GM15510 (cell line): ENCODE results near the gene HNF4A.

Experiments used
- POLR2A ChIP-seq: IDR thresholded peaks from 3 replicates; pipeline ENCODE4 v1.6.1; 2011; ENCODE audit warnings: borderline replicate concordance; ENCODE audit not compliant: insufficient read length; ENCODE audit errors: extremely low read depth

HNF4A gene

DNA sequence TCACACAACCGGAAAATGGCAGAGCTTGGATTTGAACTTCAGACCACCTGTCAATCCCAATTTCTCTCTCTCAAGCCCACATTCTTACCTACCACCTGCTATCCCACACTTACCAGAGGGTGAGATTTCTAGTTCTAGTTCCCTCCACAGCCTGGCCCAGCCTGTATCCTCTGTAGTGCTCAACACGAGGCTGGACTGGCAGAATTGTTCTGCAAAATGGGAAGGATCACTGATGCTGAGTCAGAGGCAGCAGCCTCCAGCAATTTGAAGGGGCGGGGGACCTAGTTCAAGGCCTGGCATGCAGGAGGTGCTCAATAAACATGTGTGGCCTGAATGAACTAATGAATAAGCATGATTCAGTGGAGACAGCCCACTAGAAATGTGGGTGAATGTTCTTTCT lies 66.6 kb downstream of the HNF4A start:
- no peak for TF ChIP-seq POLR2A

DNA sequence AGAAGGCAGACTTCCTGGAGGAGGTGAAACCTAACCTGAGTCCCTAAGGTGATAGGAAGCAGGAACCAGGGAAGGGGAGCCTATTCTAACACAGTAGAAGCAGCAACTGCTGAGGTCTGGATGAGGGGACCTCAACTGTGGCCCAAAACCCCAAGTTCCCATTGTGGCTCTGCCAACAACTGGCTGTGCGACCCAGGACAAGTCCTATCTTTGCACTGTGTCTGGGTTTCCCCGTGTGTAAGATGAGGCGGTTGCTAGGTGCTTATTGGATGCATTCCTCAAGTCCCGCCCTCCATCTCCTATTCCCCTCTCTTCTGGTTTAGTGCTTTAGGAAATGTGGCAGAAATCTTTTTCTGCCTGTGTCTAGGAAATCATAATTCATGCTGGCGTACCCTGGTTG lies 68.0 kb downstream of the HNF4A start:
- TF ChIP-seq POLR2A, result no peak

DNA sequence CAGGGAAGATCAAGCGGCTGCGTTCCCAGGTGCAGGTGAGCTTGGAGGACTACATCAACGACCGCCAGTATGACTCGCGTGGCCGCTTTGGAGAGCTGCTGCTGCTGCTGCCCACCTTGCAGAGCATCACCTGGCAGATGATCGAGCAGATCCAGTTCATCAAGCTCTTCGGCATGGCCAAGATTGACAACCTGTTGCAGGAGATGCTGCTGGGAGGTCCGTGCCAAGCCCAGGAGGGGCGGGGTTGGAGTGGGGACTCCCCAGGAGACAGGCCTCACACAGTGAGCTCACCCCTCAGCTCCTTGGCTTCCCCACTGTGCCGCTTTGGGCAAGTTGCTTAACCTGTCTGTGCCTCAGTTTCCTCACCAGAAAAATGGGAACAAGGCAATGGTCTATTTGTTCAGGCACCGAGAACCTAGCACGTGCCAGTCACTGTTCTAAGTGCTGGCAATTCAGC lies 68.6 kb downstream of the HNF4A start:
- no peak for TF ChIP-seq POLR2A

DNA sequence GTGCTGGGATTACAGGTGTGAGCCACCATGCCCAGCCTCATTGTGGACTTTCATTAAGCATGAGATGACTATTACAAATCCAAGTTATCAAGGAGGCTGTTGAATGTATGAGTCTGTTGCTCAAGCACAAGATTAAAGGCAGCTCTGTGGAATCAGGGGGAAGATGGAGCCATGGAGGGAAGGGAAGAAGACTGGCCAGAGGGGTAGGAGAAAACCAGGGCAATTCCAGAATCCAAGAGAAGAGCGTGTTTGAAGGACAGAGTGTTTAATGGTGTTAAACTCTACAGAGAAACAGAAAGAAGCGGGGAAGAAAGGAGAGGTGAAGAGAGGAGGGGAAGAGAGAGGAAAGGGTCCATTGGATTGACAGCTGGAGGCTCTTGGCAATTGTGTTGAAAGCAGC lies 70.4 kb downstream of the HNF4A start:
- no peak for TF ChIP-seq POLR2A

DNA sequence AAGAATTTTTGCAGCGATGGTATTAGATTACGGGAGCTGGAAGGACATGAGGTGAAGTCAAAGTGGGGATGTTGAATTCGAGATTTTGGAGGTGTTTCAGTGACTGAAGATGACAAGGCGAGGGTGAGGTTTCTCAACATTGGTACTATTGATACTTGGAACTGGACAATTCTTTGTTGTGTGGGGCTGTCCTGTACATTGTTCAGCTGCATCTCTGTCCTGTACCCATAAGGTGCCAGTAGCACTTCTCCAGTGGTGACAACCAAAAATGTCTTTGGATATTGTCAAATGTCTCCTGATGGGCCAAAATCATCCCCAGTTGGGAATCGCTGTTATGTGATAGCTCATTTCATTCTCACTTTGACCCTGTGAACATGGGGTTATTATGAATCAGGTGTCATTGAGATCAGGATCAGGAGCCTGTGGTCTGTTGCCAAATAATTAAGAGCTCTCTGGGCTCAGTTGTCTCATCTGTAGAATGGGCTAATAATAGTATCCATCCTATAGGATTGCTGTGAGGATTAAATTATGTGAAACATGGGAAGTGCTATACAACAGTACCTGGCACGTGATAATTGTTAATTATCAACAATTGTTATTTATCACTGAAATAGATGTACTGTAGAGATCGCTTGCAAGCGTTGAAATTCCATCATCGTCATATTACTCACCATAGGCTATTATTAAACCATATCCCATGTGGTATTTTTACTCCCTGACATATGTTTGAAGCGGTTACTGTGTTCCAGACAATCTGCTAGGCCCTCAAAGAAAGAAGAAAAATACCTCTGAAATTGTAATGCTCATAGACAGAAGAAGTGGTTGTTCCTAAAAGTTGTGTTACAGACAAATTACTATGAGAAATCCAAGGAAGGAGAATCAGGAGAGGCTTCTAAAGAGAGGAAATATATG lies 71.6 kb downstream of the HNF4A start:
- no peak for TF ChIP-seq POLR2A

DNA sequence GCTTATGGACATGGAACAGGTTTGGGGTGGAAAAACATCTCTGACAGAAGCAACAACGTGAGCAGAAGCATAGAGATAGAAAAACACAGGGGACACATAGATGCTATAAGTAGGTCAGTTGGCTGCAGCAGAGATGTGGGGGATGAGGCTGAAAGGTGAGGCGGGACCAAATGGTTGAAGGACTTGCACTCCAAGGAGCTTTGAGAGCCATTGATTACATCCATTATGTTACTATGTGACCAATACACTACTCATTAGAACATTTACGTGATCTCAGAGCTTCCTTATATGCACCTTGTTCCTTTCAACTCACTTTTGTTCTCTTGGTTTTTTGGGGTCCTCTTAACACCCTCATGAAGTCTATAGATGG lies 72.3 kb downstream of the HNF4A start:
- TF ChIP-seq POLR2A, result no peak

DNA sequence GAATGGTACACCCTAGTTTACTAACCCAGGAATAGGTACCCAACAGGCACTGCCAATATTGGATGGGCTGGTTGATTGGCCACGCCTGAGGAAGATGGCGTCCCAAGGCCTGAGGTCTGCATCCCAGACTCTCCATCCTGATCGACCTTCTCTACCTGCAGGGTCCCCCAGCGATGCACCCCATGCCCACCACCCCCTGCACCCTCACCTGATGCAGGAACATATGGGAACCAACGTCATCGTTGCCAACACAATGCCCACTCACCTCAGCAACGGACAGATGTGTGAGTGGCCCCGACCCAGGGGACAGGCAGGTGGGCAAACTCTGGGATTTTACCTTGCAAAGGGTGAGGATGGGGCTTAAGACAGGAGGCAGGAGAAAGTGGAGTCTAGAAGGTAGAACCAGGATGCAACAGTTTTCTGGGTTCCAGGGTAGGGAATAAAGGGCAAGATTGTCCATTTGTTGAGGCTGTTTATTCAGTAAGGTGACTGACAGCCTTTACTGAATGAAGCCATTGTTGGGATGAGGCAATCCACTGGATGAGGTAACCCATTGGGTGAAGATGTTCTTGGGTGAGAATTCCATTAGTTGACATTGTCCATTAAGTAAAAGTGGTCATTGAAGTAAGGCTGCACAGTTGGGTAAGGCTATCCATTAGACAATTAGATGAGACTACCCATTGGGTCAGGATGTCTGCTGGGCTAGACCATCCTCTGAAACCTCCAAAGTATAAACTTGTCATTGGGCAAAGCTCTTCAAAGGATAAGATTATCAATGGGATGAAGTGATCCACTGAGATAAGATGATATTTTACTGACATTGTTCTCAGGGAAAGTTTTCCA lies 72.9 kb downstream of the HNF4A start:
- no peak for TF ChIP-seq POLR2A

DNA sequence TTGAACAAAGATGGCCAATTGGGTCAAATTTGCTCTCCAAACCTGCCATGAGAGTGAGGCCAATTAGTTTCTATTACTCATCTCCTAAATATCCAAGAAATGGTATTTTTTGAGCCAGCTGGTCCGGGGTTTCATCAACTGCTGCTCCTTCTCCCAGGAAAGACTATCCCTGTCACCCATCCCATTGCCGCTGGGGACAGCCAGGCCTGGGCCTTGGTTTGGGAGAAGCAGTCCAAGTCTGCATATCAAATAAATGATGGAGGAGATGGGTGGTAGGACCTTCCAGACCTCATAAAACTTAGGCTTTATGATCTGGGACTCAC lies 73.5 kb downstream of the HNF4A start:
- no peak for TF ChIP-seq POLR2A

DNA sequence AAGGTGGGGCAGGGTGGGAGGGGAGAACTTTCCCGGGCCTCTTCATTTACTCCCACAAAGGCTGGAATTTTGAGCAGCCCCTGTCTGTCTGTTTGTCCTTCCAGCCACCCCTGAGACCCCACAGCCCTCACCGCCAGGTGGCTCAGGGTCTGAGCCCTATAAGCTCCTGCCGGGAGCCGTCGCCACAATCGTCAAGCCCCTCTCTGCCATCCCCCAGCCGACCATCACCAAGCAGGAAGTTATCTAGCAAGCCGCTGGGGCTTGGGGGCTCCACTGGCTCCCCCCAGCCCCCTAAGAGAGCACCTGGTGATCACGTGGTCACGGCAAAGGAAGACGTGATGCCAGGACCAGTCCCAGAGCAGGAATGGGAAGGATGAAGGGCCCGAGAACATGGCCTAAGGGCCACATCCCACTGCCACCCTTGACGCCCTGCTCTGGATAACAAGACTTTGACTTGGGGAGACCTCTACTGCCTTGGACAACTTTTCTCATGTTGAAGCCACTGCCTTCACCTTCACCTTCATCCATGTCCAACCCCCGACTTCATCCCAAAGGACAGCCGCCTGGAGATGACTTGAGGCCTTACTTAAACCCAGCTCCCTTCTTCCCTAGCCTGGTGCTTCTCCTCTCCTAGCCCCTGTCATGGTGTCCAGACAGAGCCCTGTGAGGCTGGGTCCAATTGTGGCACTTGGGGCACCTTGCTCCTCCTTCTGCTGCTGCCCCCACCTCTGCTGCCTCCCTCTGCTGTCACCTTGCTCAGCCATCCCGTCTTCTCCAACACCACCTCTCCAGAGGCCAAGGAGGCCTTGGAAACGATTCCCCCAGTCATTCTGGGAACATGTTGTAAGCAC lies 74.1 kb downstream of the HNF4A start:
- no peak for TF ChIP-seq POLR2A

DNA sequence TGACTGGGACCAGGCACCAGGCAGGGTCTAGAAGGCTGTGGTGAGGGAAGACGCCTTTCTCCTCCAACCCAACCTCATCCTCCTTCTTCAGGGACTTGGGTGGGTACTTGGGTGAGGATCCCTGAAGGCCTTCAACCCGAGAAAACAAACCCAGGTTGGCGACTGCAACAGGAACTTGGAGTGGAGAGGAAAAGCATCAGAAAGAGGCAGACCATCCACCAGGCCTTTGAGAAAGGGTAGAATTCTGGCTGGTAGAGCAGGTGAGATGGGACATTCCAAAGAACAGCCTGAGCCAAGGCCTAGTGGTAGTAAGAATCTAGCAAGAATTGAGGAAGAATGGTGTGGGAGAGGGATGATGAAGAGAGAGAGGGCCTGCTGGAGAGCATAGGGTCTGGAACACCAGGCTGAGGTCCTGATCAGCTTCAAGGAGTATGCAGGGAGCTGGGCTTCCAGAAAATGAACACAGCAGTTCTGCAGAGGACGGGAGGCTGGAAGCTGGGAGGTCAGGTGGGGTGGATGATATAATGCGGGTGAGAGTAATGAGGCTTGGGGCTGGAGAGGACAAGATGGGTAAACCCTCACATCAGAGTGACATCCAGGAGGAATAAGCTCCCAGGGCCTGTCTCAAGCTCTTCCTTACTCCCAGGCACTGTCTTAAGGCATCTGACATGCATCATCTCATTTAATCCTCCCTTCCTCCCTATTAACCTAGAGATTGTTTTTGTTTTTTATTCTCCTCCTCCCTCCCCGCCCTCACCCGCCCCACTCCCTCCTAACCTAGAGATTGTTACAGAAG lies 75.0 kb downstream of the HNF4A start:
- TF ChIP-seq POLR2A, result no peak

DNA sequence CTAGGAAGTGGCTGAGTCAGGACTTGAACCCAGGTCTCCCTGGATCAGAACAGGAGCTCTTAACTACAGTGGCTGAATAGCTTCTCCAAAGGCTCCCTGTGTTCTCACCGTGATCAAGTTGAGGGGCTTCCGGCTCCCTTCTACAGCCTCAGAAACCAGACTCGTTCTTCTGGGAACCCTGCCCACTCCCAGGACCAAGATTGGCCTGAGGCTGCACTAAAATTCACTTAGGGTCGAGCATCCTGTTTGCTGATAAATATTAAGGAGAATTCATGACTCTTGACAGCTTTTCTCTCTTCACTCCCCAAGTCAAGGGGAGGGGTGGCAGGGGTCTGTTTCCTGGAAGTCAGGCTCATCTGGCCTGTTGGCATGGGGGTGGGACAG lies 75.6 kb downstream of the HNF4A start:
- TF ChIP-seq POLR2A, result no peak

DNA sequence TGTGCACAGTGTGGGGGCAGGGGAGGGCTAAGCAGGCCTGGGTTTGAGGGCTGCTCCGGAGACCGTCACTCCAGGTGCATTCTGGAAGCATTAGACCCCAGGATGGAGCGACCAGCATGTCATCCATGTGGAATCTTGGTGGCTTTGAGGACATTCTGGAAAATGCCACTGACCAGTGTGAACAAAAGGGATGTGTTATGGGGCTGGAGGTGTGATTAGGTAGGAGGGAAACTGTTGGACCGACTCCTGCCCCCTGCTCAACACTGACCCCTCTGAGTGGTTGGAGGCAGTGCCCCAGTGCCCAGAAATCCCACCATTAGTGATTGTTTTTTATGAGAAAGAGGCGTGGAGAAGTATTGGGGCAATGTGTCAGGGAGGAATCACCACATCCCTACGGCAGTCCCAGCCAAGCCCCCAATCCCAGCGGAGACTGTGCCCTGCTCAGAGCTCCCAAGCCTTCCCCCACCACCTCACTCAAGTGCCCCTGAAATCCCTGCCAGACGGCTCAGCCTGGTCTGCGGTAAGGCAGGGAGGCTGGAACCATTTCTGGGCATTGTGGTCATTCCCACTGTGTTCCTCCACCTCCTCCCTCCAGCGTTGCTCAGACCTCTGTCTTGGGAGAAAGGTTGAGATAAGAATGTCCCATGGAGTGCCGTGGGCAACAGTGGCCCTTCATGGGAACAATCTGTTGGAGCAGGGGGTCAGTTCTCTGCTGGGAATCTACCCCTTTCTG lies 76.2 kb downstream of the HNF4A start:
- no peak for TF ChIP-seq POLR2A
